Activated gamma-delta T cell treated with Interleukin-2 at 50 U/mL for 16 hours (primary cell): ENCODE data around the gene IZUMO2.

Experiments used
- DNase-seq: peaks from one replicate; pipeline ENCODE4 v3.0.0-alpha.2; 2020

IZUMO2 gene

GRCh38 chr19:50162988-50163387 is at the start of gene IZUMO2:
Gene IZUMO2, minus strand, starts transcription at chr19:50163281. Its CDS starts 87 bp downstream, at chr19:50163194.
- no peak for DNase-seq

- no peak for DNase-seq
These were observed 47.3 kb upstream of the IZUMO2 start for GRCh38 chr19:50210425-50210824.

GRCh38 chr19:50209131-50209530 is 46.0 kb upstream of the IZUMO2 start:
- no peak for DNase-seq

- no peak for DNase-seq
These were observed 44.6 kb upstream of the IZUMO2 start for GRCh38 chr19:50207730-50208129.

- DNase-seq: no peak
These were observed 43.1 kb upstream of the IZUMO2 start for GRCh38 chr19:50206191-50206590.

- DNase-seq: no peak
These were observed 42.6 kb upstream of the IZUMO2 start for GRCh38 chr19:50205681-50206138.

GRCh38 chr19:50204811-50205675 is 42.0 kb upstream of the IZUMO2 start:
- DNase-seq: no peak

- no peak for DNase-seq
These were observed 41.0 kb upstream of the IZUMO2 start for GRCh38 chr19:50204081-50204428.

GRCh38 chr19:50203281-50204080 is 40.4 kb upstream of the IZUMO2 start, which contains the start of gene MYH14:
Gene MYH14, plus strand, starts transcription at chr19:50203622. Its CDS starts 6,744 bp downstream, at chr19:50210366.
- DNase-seq: no peak

GRCh38 chr19:50202962-50203280 is 39.8 kb upstream of the IZUMO2 start:
- no peak for DNase-seq

GRCh38 chr19:50202386-50202785 is 39.3 kb upstream of the IZUMO2 start:
- DNase-seq: no peak

- DNase-seq: no peak
These were observed 36.1 kb upstream of the IZUMO2 start for GRCh38 chr19:50199259-50199555.

- DNase-seq: no peak
These were observed 35.6 kb upstream of the IZUMO2 start for GRCh38 chr19:50198431-50199258.

- DNase-seq: no peak
These were observed 34.3 kb upstream of the IZUMO2 start for GRCh38 chr19:50197348-50197747.

GRCh38 chr19:50196322-50196932 is 33.3 kb upstream of the IZUMO2 start:
- DNase-seq: no peak

- no peak for DNase-seq
These were observed 32.1 kb upstream of the IZUMO2 start for GRCh38 chr19:50195224-50195623.

GRCh38 chr19:50192463-50193211 is 29.6 kb upstream of the IZUMO2 start:
- DNase-seq: no peak

- no peak for DNase-seq
These were observed 28.1 kb upstream of the IZUMO2 start for GRCh38 chr19:50191216-50191615.

GRCh38 chr19:50190439-50190891 is 27.4 kb upstream of the IZUMO2 start:
- no peak for DNase-seq

- DNase-seq: no peak
These were observed 26.2 kb upstream of the IZUMO2 start for GRCh38 chr19:50189331-50189730.

- no peak for DNase-seq
These were observed 24.9 kb upstream of the IZUMO2 start for GRCh38 chr19:50187937-50188336.

GRCh38 chr19:50184196-50184595 is 21.1 kb upstream of the IZUMO2 start:
- no peak for DNase-seq
